HG03139 (cell line): ENCODE measurements around the gene NOS1.
A peak's percentile ranks its signal among the peaks of the same experiment; 100 is the strongest.
"Not testable (repeated sequence)": the region's sequence is repeated elsewhere in the genome, so short reads cannot be mapped to it uniquely, and the experiment has no call there.

ENCODE experiments used
- ATAC-seq: cut with Tn5 transposase; IDR thresholded peaks from one replicate; pipeline ENCODE4 v1.9.1; 2021; ENCODE audit not compliant: unreplicated experiment

Gene NOS1

DNA sequence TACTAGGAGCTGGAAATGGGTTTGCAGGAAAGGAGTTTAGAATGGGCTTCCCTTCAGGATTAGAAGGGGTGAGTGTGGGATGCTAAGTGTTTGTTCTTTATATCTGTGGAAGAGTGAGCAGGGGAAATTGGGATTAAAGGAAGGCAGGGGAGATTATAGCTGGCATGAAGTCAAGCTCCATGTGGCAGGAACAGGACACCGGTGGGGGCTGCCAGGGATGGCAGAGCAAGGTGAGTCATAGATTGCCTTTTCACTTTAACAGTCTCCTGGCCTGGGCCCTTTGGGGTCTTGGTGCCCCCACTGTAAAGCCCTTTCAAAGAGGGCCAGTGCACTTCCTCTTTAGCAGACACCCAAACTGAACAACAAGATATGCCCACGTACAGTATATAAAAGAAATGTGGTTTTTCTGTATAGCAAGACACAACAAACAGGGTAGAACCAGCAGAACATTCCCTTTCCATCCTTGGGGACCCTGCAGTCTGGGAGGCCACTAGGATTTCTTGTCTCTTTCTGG is 148.1 kb downstream of the NOS1 start:
- ATAC-seq = no peak

DNA sequence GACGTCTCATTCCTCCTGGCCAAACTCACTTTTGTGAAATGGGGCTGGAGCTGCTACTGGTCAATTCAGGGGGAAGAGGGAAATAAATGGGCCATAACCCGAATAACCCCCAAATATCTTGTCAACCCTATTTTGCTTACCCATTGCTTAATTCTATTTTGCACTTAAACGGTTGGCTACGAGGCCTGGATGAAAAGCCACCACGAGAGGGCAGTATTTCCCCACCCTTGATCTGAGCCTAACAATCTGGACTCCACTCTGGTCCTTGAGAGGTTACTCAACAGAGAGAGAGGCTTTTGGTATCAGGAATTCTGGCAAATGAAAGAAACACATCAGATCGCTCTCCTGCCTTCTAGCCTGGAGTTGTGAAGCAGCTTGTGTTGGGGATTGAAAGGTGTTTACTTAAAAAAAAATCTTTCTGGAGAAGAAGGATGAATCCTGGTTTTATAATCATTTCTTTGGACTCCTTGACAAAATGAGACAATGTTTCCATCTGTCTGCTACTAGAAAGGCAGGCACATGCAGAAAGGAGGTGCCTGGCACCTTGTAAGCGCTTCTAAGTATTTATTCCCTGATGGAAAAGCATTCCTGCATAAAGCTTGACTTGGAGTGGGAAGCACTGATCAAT is 148.7 kb downstream of the NOS1 start:
- ATAC-seq = no peak

DNA sequence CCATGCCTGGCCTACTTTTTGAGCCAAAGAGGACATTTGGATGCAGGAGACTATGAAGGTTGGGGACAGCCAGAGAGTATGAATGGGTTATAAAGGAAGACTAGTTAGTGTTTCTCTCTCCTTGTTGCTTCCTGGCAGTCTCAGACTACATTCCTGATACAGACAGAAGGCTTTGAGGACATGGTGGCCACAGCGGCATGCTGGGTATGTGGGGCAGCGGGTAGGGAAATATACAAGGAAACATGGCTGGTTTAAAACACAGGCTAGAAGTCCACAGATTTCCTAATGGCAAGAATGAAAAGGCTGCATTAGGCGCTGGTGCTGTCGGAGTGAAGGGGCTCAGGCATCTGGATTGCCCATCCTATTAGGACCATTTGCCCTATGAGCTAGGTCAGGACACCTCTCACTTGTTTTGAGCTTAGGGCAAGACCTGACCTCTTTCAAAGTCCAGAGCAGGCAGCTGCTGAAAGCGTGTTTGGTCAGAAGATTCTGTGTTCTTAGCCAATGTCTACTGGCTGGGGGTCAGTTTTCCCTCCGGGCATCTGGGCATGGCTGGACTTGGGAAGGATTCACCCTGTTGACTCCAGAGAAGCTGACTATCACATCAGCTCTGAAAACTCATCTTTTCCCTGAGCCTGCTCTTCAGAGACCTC is 151.0 kb downstream of the NOS1 start:
- no peak for ATAC-seq

DNA sequence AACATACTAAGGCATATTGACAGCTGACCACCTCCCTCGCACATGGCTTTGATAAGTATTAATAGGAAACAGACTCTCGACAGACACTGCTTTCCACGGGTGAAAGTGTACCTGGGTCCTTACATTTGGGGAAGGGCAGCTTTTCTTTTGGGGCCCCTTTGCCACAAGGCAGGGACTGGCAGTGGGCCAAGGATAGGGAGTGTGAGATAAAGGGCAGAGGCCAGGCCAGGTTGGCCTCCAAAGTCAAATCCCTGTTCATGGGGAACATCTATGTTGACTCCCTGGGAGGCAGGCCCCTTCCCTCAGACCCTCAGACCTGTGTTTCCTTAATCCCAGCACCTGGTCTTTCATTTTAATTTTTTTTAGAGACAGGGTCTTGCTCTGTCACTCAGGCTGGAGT is 151.8 kb downstream of the NOS1 start:
- ATAC-seq = no peak

DNA sequence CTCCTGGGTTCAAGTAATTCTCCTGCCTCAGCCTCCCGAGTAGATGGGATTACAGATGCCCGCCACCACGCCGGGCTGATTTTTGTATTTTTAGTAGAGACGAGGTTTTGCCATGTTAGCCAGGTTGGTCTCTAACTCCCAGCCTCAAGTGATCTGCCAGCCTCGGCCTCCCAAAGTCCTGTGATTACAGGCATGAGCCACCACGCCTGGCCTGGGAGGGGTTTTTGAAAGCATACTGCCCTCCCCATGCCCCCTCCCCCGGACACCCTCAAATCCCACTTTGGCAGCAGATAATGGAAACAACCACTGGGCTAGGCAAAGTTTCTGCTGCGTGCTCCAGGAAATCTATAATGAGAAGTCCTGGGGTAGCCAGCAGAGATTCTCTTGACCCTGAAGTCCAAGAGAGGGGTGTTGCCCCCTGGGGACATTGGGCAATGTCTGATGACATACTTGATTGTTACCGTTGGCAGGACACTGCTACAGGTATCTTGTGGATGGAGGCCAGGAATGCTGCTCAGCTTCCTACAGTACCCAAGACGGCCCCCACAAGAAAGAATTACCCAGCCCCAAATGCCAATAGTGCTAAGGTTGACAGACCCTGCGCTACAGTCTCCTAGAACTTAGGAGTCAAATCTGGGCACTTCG is 152.5 kb downstream of the NOS1 start:
- no peak for ATAC-seq

DNA sequence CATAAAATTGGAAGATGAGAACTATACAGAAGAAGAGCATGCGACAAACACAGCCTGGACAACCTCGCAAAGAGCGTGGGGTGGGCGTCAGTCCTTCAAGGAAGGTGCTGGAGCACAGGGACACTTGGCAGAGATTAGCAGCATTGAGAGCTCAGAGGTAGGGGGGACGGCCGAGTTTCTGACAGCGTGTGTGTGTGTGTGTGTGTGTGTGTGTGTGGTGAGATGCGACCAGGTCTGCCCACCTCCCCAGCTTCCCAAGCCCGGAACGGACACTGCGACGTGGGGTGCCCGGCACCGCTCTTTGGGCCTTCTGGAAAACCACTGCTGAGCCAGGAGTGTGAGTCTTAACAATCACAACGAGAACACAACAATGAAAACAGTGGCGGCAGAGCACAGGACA is 153.2 kb downstream of the NOS1 start:
- ATAC-seq = no peak

DNA sequence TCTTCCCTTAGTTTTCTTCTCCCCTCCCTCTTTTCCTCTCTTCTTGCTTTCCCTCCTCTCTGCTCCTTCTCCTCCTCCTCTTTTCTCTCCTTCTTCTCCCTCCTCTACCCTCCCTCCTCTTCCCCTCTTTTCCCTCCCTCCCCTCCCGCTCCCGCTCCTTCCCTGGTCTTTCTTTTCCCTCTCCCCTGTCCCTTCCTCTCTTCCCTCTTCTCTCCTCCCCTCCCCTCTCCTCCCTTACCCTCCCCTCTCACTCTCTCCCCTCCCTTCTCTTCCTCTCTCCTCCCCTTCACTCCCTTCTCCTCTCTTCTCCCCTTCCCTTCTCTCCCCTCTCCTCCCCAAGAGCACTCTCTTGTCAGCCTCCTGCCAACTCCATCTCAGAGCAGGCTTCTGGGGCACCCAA is 153.8 kb downstream of the NOS1 start:
- ATAC-seq = no peak

DNA sequence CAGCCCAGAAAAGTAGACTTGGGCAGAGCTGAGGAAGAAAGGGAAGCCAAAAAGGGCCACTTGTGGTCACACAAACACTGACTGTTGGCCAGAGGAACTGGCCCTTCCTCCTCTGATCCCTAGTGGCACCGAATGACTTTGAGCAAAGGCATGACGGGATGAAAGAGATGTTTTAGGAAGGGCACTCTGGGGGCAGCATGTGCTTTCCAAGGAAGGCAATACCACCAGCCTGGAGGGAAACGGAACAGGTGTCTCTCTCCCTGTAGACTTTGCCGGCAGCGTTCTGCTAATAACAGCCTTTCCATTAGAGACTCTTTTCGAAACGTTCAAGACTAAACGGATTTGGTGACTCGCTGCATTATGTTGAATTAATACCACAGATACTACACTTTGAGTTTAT is 158.9 kb downstream of the NOS1 start:
- no peak for ATAC-seq

DNA sequence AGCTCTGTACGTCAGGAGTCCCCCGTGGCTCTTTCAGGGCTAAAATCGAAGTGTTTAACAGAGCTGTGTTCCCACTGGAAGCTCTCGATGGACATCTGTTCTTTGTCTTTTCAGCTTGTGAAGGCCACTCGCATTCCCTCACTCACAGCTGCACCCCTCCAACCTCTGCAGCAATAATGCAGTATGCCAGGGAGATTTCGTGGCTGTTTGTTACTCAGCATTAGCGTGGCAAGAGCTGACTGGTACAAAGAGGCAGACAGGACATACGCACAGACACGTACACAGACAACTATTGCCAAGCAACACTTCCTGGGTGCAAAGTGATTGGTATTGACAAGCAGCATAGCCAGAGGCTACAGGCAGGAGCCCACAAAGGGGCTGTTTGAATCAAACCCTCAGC is 159.4 kb downstream of the NOS1 start:
- ATAC-seq = no peak

DNA sequence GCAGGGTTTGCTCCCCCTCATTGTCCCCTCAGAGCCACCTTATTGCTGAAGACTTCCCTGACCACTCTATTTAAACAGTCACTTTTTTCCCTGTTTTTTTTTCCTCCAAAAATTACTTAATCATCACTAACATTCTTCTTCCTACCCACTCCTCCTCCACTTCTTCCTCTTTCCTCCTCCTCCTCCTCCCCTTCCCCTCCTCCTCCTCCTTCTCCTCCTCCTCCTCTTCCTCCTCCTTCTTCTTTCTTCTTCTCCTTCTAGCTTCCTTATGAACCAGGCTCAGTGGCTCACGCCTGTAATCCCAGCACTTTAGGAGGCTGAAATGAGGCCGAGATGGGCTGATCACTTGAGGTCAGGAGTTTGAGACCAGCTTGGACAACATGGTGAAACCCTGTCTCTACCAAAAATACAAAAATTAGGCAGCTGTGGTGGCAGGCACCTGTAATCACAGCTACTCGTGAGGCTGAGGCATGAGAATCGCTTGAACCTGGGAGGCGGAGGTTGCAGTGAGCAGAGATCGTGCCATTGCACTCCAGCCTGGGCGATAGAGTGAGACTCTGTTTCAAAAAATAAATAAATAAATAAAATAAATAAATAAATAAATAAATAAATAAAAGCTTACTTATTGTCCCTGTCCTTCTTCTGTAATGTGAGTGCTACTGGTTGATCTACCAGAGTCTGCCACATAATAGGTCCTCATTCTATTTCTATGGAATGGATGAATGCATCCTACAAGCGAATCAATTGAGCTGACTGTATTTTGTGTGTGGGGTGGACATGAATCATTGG is 161.3 kb downstream of the NOS1 start:
- not testable (repeated sequence) for ATAC-seq

DNA sequence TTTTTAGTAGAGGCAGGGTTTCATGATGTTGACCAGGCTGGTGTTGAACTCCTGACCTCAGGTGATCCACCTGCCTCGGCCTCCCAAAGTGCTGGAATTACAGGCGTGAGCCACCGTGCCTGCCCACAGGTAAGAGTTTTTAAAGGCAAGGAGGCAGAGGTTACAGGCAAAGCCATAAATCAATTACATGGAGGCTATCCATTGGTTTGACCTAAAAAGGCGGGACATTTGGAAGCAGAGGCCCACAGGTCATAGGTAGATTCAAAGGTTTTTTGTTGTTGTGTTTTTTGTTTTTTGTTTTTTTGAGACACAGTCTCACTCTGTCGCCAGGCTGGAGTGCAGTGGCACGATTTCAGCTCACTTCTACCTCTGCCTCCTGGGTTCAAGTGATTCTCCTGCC is 165.1 kb downstream of the NOS1 start:
- ATAC-seq = not testable (repeated sequence)

DNA sequence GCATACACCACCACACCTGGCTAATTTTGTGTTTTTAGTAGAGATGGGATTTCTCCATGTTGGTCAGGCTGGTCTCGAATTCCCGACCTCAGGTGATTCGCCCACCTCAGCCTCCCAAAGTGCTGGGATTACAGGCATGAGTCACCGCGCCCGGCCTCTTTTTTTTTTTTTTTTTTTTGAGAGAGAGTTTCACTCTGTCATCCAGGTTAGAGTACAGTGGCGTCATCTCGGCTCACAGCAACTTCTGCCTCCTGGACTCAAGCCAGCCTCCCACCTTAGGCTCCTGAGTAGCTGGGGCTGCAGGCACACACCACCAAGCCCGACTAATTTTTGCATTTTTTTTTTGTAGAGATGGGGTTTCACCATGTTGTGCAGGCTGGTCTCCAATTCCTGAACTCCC is 166.4 kb downstream of the NOS1 start:
- not testable (repeated sequence) for ATAC-seq

DNA sequence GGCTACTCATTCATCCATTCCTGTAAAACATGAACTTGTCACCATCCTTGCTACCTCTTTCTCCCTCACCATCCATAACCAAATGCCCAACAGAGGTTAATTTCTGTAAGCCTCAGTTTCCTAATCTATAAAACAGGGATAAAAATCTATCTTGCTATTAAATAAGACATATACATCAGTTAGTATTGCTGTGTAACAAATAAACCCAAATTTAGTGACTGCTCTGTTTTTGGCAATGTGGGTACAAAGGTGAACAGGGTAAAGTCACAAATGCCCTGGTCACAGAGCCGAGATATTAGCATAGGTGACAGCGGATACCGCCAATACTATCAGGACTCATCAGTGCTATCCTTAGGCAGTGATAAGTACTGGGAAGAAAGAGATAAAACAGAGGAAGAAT is 167.5 kb downstream of the NOS1 start:
- ATAC-seq = no peak

DNA sequence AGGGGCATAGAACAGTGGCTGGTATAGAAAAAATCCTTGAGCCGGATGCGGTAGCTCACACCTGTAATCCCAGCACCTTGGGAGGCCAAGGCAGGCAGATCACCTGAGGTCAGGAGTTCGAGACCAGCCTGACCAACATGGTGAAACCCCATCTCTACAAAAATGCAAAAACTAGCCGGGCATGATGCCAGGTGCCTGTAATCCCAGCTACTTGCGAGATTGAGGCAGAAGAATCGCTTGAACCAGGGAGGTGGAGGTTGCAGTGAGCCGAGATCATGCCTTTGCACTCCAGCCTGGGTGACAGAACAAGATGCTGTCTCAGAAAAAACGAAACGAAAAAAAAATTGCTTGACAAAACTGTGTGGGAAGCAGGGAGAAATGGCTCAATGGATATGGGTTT is 168.8 kb downstream of the NOS1 start:
- not testable (repeated sequence) for ATAC-seq

DNA sequence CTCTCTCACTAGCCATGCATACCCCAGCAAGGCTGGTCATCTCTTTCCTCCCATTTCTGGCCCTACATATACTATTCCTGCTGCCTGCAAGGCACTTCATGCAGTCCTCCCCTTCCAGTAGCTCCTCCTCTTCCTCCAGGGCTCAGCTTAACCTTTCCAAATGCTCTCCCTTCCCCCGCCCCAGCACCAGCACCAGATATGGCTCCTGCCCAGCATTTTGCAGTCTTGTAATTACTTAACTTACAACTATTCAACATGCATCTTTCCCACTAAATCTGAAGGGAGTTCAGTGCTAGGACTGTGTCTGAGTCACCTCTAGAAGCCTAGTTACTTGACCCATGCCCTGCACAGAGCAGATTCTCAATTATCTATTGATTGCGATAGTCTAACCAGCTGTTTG is 169.4 kb downstream of the NOS1 start:
- no peak for ATAC-seq

DNA sequence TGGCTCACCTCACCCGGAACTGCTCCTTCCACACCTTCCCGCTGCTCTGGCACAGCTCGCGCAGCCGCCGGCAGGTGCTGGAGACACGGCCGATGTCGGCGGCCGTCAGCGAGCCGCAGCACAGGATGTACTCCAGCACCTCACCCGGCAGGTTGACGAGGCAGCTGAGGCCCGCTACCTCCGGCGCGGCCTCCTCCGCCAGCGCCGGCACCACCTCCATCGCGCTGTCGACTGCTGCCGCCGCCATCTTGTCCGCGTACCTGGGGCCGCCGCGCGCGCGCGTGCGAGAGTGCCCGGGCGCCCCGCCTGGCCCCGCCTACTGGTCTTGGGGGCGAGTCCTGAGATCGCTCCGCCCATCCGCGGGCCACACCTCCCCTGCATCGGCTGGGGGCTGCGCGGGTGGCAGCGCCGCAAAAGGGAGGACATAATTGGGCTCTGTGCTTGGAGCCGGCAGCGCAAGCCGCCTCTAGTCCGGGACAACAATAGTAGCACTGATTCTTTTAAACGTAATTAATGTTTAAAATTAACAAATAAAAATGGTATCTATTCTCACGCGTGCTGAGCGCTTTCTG is 171.1 kb downstream of the NOS1 start, which contains the start of gene FBXO21:
Gene FBXO21 (minus strand): TSS at position 261 of the 572 bp plus-strand sequence. CDS start 14 bp downstream, at position 247.
- peak; percentile 90 for ATAC-seq

DNA sequence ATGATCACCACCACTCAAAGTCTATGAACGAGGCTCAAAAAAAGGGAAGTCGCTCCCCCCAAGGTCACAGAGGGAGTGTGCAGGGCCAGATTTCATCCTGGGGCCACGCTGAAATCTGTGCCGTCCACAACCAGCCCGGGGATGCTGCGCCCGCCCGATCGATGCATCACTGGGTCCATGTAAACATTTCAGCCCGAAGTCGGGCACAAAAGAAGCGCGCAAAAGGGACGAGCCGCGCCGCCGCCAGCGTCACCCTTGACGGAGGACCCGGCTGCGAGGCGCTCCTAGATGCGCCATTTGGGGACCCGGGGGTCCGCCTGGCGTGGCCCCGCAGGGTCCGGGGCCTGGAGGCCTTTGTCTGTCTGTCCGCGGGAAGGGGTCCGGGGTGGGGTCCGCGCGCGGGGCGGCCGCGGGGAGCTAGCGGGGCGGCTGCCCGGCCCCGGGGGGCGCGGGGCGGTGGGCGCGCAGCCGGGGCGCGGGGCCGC is 171.7 kb downstream of the NOS1 start:
- ATAC-seq = peak; percentile 19

DNA sequence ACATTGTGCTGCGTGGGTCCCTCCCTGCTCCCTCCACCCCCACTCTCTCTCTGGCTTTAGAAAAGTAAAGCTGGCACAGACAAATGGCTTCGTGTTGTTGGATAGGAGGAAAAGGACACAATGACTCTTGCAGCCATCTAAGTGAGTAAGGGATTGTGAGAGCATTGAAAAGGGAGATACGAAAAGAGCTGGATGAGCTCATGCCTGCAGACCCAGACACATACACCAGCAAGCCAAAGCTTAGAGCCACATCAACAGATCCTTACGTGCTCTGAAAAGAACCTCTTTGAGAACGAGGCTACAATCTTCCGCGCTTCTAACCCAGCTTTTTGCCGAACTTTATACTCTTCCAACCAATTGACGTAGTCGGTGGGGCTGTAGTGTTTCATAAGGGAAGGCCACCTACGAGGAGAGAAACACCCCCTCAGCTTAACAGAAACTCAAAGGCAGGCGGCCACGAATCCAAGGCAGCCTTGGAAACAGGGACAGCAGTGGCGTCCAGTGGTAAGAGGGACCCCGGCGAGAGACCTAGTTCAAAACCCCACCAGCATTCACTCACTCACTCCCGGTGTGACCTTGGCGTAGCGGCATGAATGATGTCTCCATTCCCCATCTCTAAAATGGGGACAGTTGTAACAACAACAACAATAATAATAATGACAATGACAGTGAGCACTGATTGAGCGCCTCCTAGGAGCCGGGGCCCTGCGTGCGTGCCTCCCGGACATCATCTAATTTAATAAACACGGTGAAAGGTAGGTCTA is 172.3 kb downstream of the NOS1 start:
- no peak for ATAC-seq

DNA sequence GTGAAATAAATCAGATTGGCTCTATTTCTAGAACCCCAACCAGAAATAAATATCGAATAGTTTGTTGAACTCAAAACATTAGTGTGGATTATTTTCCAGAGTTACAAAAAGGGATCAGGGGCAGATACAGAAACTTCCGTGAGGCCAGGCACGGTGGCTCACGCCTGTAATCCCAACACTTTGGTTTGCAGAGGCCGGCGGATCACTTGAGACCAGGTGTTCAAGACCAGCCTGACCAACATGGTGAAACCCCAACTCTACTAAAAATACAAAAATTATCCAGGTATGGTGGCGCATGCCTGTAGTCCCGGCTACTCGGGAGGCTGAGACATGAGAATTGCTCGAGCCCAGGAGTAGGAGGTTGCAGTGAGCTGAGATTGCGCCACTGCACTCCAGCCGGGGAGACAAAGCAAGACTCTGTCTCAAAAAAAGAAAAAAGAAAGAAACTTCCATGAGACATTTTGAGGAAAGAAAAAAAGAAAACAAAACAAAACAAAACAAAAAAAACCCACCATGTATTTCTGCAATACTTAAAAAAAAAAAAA is 173.2 kb downstream of the NOS1 start:
- no peak for ATAC-seq

DNA sequence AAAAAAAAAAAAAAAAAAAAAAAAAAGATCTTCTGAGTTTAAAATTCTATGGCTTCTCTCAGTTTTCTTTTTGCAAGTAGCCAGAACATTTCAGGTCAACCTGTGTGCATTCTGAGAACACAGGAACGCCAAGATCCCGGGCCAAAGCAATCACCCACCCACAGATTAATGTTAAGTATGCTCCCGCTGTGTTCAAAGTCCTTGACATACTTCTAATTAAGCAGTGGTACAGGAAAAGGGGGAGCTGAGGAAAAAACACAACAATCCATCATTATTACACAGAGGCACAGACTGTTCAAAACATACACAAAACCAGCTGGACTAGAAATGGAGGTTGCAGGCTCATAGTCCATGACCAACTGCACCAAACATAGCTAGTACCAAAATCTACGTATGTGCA is 174.0 kb downstream of the NOS1 start:
- ATAC-seq = no peak
